ENCODE results near the gene RINL.

RINL gene

GRCh38 chr19:38901683-38902082 is 23.6 kb upstream of the RINL start:
- Histone ChIP-seq H2BK120ac (ENCODE audit: low read depth, low read length) (no peak overlapping the region), H3K4me3 (ENCODE audit: low read length in 2 of 2) (no peak overlapping the region), H3K36me3 (replicated peaks in 1 of 2; ENCODE audit: control insufficient read depth in 2 of 2, insufficient read depth in 2 of 2, low read length in 2 of 2) (peaks cover 8 to 19% of the 10 kb centered on the region in 2 donors), H3K9me3 (replicated peaks in 1 of 2; ENCODE audit: control insufficient read depth in 2 of 2, insufficient read depth in 1 of 2, low read depth in 1 of 2, low read length in 2 of 2) (peaks cover 2 to 6% of the 10 kb centered on the region in 2 donors), H3K4me1 (ENCODE audit: control insufficient read depth in 2 of 2, insufficient read depth in 1 of 2, low read depth in 1 of 2, low read length in 2 of 2) (peaks cover 2 to 9% of the 10 kb centered on the region in 2 donors), H3K79me1 (ENCODE audit: low read depth, low read length) (peaks cover 2% of the 10 kb centered on the region), H2BK12ac (ENCODE audit: low read length) (no peak overlapping the region), H4K8ac (ENCODE audit: low read depth, low read length) (peak overlapping the region; percentile 65), H3K14ac (ENCODE audit: low read length) (no peak overlapping the region), H4K91ac (ENCODE audit: low read depth, low read length, poor library complexity) (no peak overlapping the region), H3K9ac (ENCODE audit: low read depth, low read length, poor library complexity) (no peak overlapping the region), H3K18ac (ENCODE audit: low read length) (no peak overlapping the region), H3K23ac (ENCODE audit: low read depth, low read length, poor library complexity) (no peak overlapping the region), H3K27ac (replicated peaks; ENCODE audit: low read length) (no peak overlapping the region), H3K4me2 (ENCODE audit: insufficient read depth, low read length, poor library complexity, severe bottlenecking) (no peak overlapping the region), H2AK5ac (ENCODE audit: low read depth, low read length) (no peak overlapping the region), H2AFZ (ENCODE audit: low read length) (no peak overlapping the region), H2BK15ac (ENCODE audit: low read length) (no peak overlapping the region), H3K4ac (ENCODE audit: low read length) (no peak overlapping the region), H2BK5ac (ENCODE audit: low read length) (no peak overlapping the region), H3K27me3 (ENCODE audit: control insufficient read depth in 3 of 3, insufficient read depth in 3 of 3, low read depth in 1 of 3, low read length in 3 of 3) (no peaks in the 10 kb centered on the region)
- DNase-seq (ENCODE audit: low spot score) = no peak
- no CpG with 5 or more reads among the region's 1 CpG for WGBS, 2 donors (ENCODE audit: extremely low coverage in 2 of 2, insufficient read length in 2 of 2, insufficient replicate concordance in 1 of 2)

GRCh38 chr19:38900743-38901190 is 22.7 kb upstream of the RINL start:
- Histone ChIP-seq H2BK15ac (ENCODE audit: low read length) (no peak overlapping the region), H4K8ac (ENCODE audit: low read depth, low read length) (no peak overlapping the region), H3K14ac (ENCODE audit: low read length) (no peak overlapping the region), H3K79me1 (ENCODE audit: low read depth, low read length) (peaks cover 2% of the 10 kb centered on the region), H3K27ac (replicated peaks; ENCODE audit: low read length) (no peak overlapping the region), H3K9ac (ENCODE audit: low read depth, low read length, poor library complexity) (no peak overlapping the region), H3K27me3 (ENCODE audit: control insufficient read depth in 3 of 3, insufficient read depth in 3 of 3, low read depth in 1 of 3, low read length in 3 of 3) (no peaks in the 10 kb centered on the region), H3K9me3 (replicated peaks in 1 of 2; ENCODE audit: control insufficient read depth in 2 of 2, insufficient read depth in 1 of 2, low read depth in 1 of 2, low read length in 2 of 2) (peaks cover 2 to 6% of the 10 kb centered on the region in 2 donors), H3K36me3 (replicated peaks in 1 of 2; ENCODE audit: control insufficient read depth in 2 of 2, insufficient read depth in 2 of 2, low read length in 2 of 2) (peaks cover 8 to 16% of the 10 kb centered on the region in 2 donors), H3K4me3 (ENCODE audit: low read length in 2 of 2) (peak overlapping the region in 1 of 2 donors; percentile 64), H2BK12ac (ENCODE audit: low read length) (no peak overlapping the region), H3K23ac (ENCODE audit: low read depth, low read length, poor library complexity) (no peak overlapping the region), H2AK5ac (ENCODE audit: low read depth, low read length) (no peak overlapping the region), H3K18ac (ENCODE audit: low read length) (no peak overlapping the region), H2AFZ (ENCODE audit: low read length) (peak overlapping the region; percentile 91), H3K4me2 (ENCODE audit: insufficient read depth, low read length, poor library complexity, severe bottlenecking) (no peak overlapping the region), H2BK120ac (ENCODE audit: low read depth, low read length) (no peak overlapping the region), H2BK5ac (ENCODE audit: low read length) (no peak overlapping the region), H3K4ac (ENCODE audit: low read length) (no peak overlapping the region), H3K4me1 (ENCODE audit: control insufficient read depth in 2 of 2, insufficient read depth in 1 of 2, low read depth in 1 of 2, low read length in 2 of 2) (peaks cover 2 to 9% of the 10 kb centered on the region in 2 donors), H4K91ac (ENCODE audit: low read depth, low read length, poor library complexity) (no peak overlapping the region)
- WGBS, 2 donors (ENCODE audit: extremely low coverage in 2 of 2, insufficient read length in 2 of 2, insufficient replicate concordance in 1 of 2) = no CpG with 5 or more reads among the region's 3 CpGs
- no peak for DNase-seq (ENCODE audit: low spot score)

GRCh38 chr19:38900202-38900629 is 22.1 kb upstream of the RINL start:
- Histone ChIP-seq H3K23ac (ENCODE audit: low read depth, low read length, poor library complexity) (no peak overlapping the region), H3K9me3 (replicated peaks in 1 of 2; ENCODE audit: control insufficient read depth in 2 of 2, insufficient read depth in 1 of 2, low read depth in 1 of 2, low read length in 2 of 2) (peaks cover 2 to 6% of the 10 kb centered on the region in 2 donors), H4K91ac (ENCODE audit: low read depth, low read length, poor library complexity) (no peak overlapping the region), H3K4me3 (ENCODE audit: low read length in 2 of 2) (peak overlapping the region; percentile 64 to 91), H3K4ac (ENCODE audit: low read length) (no peak overlapping the region), H3K9ac (ENCODE audit: low read depth, low read length, poor library complexity) (peak overlapping the region; percentile 68), H2AFZ (ENCODE audit: low read length) (peak overlapping the region; percentile 91), H3K4me2 (ENCODE audit: insufficient read depth, low read length, poor library complexity, severe bottlenecking) (peak overlapping the region; percentile 59), H3K4me1 (ENCODE audit: control insufficient read depth in 2 of 2, insufficient read depth in 1 of 2, low read depth in 1 of 2, low read length in 2 of 2) (peaks cover 2 to 9% of the 10 kb centered on the region in 2 donors), H3K27me3 (ENCODE audit: control insufficient read depth in 3 of 3, insufficient read depth in 3 of 3, low read depth in 1 of 3, low read length in 3 of 3) (no peaks in the 10 kb centered on the region), H3K36me3 (replicated peaks in 1 of 2; ENCODE audit: control insufficient read depth in 2 of 2, insufficient read depth in 2 of 2, low read length in 2 of 2) (peaks cover 8 to 10% of the 10 kb centered on the region in 2 donors), H2BK12ac (ENCODE audit: low read length) (no peak overlapping the region), H3K79me1 (ENCODE audit: low read depth, low read length) (peaks cover 2% of the 10 kb centered on the region), H4K8ac (ENCODE audit: low read depth, low read length) (no peak overlapping the region), H3K27ac (replicated peaks; ENCODE audit: low read length) (no peak overlapping the region), H2BK120ac (ENCODE audit: low read depth, low read length) (no peak overlapping the region), H3K14ac (ENCODE audit: low read length) (no peak overlapping the region), H2BK15ac (ENCODE audit: low read length) (no peak overlapping the region), H2BK5ac (ENCODE audit: low read length) (no peak overlapping the region), H3K18ac (ENCODE audit: low read length) (no peak overlapping the region), H2AK5ac (ENCODE audit: low read depth, low read length) (no peak overlapping the region)
- DNase-seq (ENCODE audit: low spot score) = no peak
- WGBS, 2 donors (ENCODE audit: extremely low coverage in 2 of 2, insufficient read length in 2 of 2, insufficient replicate concordance in 1 of 2) = no CpG with 5 or more reads among the region's 8 CpGs

- peak within 1 kb of the TSS; percentile 48 for H2BK5ac ChIP-seq (ENCODE audit: low read length)
- WGBS, 2 donors (ENCODE audit: extremely low coverage in 2 of 2, insufficient read length in 2 of 2, insufficient replicate concordance in 1 of 2) = no CpG with 5 or more reads among the region's 64 CpGs
- peak within 1 kb of the TSS; percentile 78 for H4K8ac ChIP-seq (ENCODE audit: low read depth, low read length)
- H3K14ac ChIP-seq (ENCODE audit: low read length) = no peak within 1 kb of the TSS
- H3K79me1 ChIP-seq (ENCODE audit: low read depth, low read length) = peaks cover 2% of the 10 kb centered on the region
- peak within 1 kb of the TSS; percentile 16 for H2BK120ac ChIP-seq (ENCODE audit: low read depth, low read length)
- H3K9ac ChIP-seq (ENCODE audit: low read depth, low read length, poor library complexity) = peak within 1 kb of the TSS; percentile 79
- no peak within 1 kb of the TSS for H2BK15ac ChIP-seq (ENCODE audit: low read length)
- peak within 1 kb of the TSS; percentile 76 for H2AK5ac ChIP-seq (ENCODE audit: low read depth, low read length)
- H3K18ac ChIP-seq (ENCODE audit: low read length) = peak within 1 kb of the TSS; percentile 91
- H3K36me3 ChIP-seq (replicated peaks in 1 of 2; ENCODE audit: control insufficient read depth in 2 of 2, insufficient read depth in 2 of 2, low read length in 2 of 2) = peaks cover 4% of the 10 kb centered on the region in 2 donors
- H2BK12ac ChIP-seq (ENCODE audit: low read length) = no peak within 1 kb of the TSS
- H3K27ac ChIP-seq (replicated peaks; ENCODE audit: low read length) = no peak within 1 kb of the TSS
- H3K9me3 ChIP-seq (replicated peaks in 1 of 2; ENCODE audit: control insufficient read depth in 2 of 2, insufficient read depth in 1 of 2, low read depth in 1 of 2, low read length in 2 of 2) = peaks cover 2 to 6% of the 10 kb centered on the region in 2 donors
- H2AFZ ChIP-seq (ENCODE audit: low read length) = peak within 1 kb of the TSS; percentile 91
- no peak within 1 kb of the TSS for H4K91ac ChIP-seq (ENCODE audit: low read depth, low read length, poor library complexity)
- no peak within 1 kb of the TSS for H3K4ac ChIP-seq (ENCODE audit: low read length)
- H3K4me3 ChIP-seq (ENCODE audit: low read length in 2 of 2) = peak within 1 kb of the TSS; percentile 64 to 91
- peak; percentile 100 for DNase-seq (ENCODE audit: low spot score)
- H3K4me1 ChIP-seq (ENCODE audit: control insufficient read depth in 2 of 2, insufficient read depth in 1 of 2, low read depth in 1 of 2, low read length in 2 of 2) = peaks cover 2 to 9% of the 10 kb centered on the region in 2 donors
- peak within 1 kb of the TSS; percentile 75 for H3K4me2 ChIP-seq (ENCODE audit: insufficient read depth, low read length, poor library complexity, severe bottlenecking)
- peak within 1 kb of the TSS; percentile 35 for H3K23ac ChIP-seq (ENCODE audit: low read depth, low read length, poor library complexity)
- H3K27me3 ChIP-seq (ENCODE audit: control insufficient read depth in 3 of 3, insufficient read depth in 3 of 3, low read depth in 1 of 3, low read length in 3 of 3) = no peaks in the 10 kb centered on the region
Observed at GRCh38 chr19:38899447-38900201, 21.5 kb upstream of the RINL start, which contains the start of the genes NFKBIB and SIRT2. NFKBIB (plus strand) TSS chr19:38899969; CDS start chr19:38900033, 64 bp downstream. SIRT2 (minus strand) TSS chr19:38899618; CDS start chr19:38899521, 97 bp downstream.

Data from neuronal stem cell (in vitro differentiated cells).